Progenitor cell of endocrine pancreas (in vitro differentiated cells): ENCODE results near the gene TNP1. TPM values are rescaled to one million over a fixed set of nuclear protein-coding genes. Genes with fewer than 3 reads are reported as not detected.

Source experiments
- DNase-seq: peaks from one replicate; pipeline ENCODE4 v3.0.0; 2021; ENCODE audit warnings: low spot score; ENCODE audit not compliant: unreplicated experiment
- H3K27ac Mint-ChIP-seq: 2 replicates; pipeline ENCODE4 v1.8.0; 2021; ENCODE audit warnings: mild to moderate bottlenecking, moderate library complexity, mixed read lengths
- H3K27me3 Mint-ChIP-seq: 2 replicates; pipeline ENCODE4 v1.8.0; 2021; ENCODE audit warnings: mixed read lengths
- H3K36me3 Mint-ChIP-seq: 2 replicates; pipeline ENCODE4 v1.8.0; 2022; ENCODE audit warnings: mixed read lengths; ENCODE audit not compliant: insufficient read depth
- H3K4me1 Mint-ChIP-seq: 2 replicates; pipeline ENCODE4 v1.8.0; 2021; ENCODE audit warnings: low read depth, mixed read lengths
- H3K4me3 Mint-ChIP-seq: 2 replicates; pipeline ENCODE4 v1.8.0; 2021; ENCODE audit warnings: low read depth, mild to moderate bottlenecking, moderate library complexity, mixed read lengths
- H3K9me3 Mint-ChIP-seq: 2 replicates; pipeline ENCODE4 v1.8.0; 2021; ENCODE audit warnings: low read depth, mixed read lengths
- CTCF ChIP-seq: fragments of 200-600 bp; sonication (generic); IDR thresholded peaks from one replicate; pipeline ENCODE4 v1.5.0; 2021; ENCODE audit warnings: antibody characterized with exemption, mild to moderate bottlenecking; ENCODE audit not compliant: unreplicated experiment
- total RNA-seq: library from RNA; stranded (reverse); gene quantifications from 2 replicates; pipeline ENCODE4 v1.2.1, GENCODE V29; 2021

TNP1 gene
- total RNA-seq, 1 donor from 2014 or later: 1.1 TPM

- peaks cover 5% of the 10 kb centered on the region for H3K27me3 Mint-ChIP-seq
- no peak for TF ChIP-seq CTCF
- DNase-seq: no peak
- peak overlapping the region; percentile 55 for H3K27ac Mint-ChIP-seq
- no peak overlapping the region for H3K4me3 Mint-ChIP-seq
- H3K4me1 Mint-ChIP-seq: peaks cover 15% of the 10 kb centered on the region
- H3K36me3 Mint-ChIP-seq: no peaks in the 10 kb centered on the region
- peaks cover 7% of the 10 kb centered on the region for H3K9me3 Mint-ChIP-seq
These were observed 2.9 kb upstream of the TNP1 start for GRCh38 chr2:216862628-216863398.

GRCh38 chr2:216860426-216861137, 718 bp upstream of the TNP1 start:
- Mint-ChIP-seq H3K9me3 (no peaks in the 10 kb centered on the region), H3K27me3 (peaks cover 6% of the 10 kb centered on the region), H3K36me3 (no peaks in the 10 kb centered on the region), H3K27ac (no peak overlapping the region), H3K4me1 (peaks cover 18% of the 10 kb centered on the region), H3K4me3 (no peak overlapping the region)
- TF ChIP-seq CTCF: no peak
- no peak for DNase-seq

- no peak for TF ChIP-seq CTCF
- H3K9me3 Mint-ChIP-seq: no peaks in the 10 kb centered on the region
- H3K36me3 Mint-ChIP-seq: no peaks in the 10 kb centered on the region
- H3K4me3 Mint-ChIP-seq: no peak overlapping the region
- H3K27me3 Mint-ChIP-seq: peaks cover 6% of the 10 kb centered on the region
- DNase-seq: no peak
- no peak overlapping the region for H3K27ac Mint-ChIP-seq
- H3K4me1 Mint-ChIP-seq: peaks cover 10% of the 10 kb centered on the region
These were observed 1.6 kb downstream of the TNP1 start for GRCh38 chr2:216858312-216858711.

GRCh38 chr2:216857131-216857550, 2.7 kb downstream of the TNP1 start:
- peaks cover 6% of the 10 kb centered on the region for H3K27me3 Mint-ChIP-seq

More at GRCh38 chr2:216857131-216857550, 2.7 kb downstream of the TNP1 start:
- no peak overlapping the region for H3K27ac Mint-ChIP-seq
- peaks cover 3% of the 10 kb centered on the region for H3K4me1 Mint-ChIP-seq
- no peak overlapping the region for H3K4me3 Mint-ChIP-seq
- H3K36me3 Mint-ChIP-seq: no peaks in the 10 kb centered on the region
- TF ChIP-seq CTCF: no peak
- no peak for DNase-seq
- H3K9me3 Mint-ChIP-seq: no peaks in the 10 kb centered on the region
